GM19397 (cell line): ENCODE data around the gene CTNND1.
"Not testable (repeated sequence)": the region's sequence is repeated elsewhere in the genome, so short reads cannot be mapped to it uniquely, and the experiment has no call there.

Source experiments
- ATAC-seq: cut with Tn5 transposase; IDR thresholded peaks from one replicate; pipeline ENCODE4 v1.9.1; 2021; ENCODE audit warnings: mild to moderate bottlenecking, moderate library complexity; ENCODE audit not compliant: unreplicated experiment

The CTNND1 gene, protein sequence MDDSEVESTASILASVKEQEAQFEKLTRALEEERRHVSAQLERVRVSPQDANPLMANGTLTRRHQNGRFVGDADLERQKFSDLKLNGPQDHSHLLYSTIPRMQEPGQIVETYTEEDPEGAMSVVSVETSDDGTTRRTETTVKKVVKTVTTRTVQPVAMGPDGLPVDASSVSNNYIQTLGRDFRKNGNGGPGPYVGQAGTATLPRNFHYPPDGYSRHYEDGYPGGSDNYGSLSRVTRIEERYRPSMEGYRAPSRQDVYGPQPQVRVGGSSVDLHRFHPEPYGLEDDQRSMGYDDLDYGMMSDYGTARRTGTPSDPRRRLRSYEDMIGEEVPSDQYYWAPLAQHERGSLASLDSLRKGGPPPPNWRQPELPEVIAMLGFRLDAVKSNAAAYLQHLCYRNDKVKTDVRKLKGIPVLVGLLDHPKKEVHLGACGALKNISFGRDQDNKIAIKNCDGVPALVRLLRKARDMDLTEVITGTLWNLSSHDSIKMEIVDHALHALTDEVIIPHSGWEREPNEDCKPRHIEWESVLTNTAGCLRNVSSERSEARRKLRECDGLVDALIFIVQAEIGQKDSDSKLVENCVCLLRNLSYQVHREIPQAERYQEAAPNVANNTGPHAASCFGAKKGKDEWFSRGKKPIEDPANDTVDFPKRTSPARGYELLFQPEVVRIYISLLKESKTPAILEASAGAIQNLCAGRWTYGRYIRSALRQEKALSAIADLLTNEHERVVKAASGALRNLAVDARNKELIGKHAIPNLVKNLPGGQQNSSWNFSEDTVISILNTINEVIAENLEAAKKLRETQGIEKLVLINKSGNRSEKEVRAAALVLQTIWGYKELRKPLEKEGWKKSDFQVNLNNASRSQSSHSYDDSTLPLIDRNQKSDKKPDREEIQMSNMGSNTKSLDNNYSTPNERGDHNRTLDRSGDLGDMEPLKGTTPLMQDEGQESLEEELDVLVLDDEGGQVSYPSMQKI

DNA sequence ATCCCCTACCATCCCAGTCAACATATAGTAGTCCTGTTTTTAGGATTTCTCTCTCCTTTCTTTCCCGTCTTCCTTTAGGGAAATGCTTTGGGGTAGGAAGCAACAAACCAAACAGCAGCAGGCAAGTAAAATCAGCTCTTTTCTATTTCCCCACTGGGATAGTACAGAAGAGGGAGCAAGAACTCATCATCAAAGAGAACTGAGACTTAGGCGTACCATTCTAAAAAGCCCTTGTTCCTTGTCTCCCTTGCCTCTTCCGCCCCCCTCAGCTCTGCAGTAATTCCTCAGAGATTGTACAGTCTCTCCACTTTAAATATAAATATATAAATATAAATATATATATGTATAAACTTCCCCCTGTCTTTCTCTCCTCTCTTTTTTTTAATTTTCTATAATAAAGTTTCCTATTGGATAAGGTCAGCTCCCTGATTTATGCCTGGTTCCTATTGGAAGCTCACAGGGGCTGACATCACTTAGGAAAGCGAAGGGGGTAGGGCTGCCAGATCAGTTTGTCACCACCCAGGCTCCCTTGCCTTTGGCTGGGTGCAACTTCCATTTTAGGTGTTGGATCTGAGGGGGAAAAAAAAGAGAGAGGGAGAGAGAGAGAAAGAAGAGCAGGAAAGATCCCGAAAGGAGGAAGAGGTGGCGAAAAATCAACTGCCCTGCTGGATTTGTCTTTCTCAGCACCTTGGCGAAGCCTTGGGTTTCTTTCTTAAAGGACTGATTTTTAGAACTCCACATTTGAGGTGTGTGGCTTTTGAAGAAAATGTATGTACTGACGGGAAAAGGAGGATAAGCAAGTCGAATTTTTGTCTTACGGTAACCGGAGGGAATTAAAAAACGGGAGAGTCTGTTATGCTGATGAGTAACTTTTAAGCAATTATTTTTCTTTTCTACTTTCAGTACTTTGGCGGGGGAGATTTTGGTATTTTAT is at the start of gene CTNND1:
Gene CTNND1 (plus strand): TSS at position 502 of the 934 bp plus-strand sequence. CDS start 29,677 bp downstream, outside the sequence.
- peak; percentile 65 for ATAC-seq

DNA sequence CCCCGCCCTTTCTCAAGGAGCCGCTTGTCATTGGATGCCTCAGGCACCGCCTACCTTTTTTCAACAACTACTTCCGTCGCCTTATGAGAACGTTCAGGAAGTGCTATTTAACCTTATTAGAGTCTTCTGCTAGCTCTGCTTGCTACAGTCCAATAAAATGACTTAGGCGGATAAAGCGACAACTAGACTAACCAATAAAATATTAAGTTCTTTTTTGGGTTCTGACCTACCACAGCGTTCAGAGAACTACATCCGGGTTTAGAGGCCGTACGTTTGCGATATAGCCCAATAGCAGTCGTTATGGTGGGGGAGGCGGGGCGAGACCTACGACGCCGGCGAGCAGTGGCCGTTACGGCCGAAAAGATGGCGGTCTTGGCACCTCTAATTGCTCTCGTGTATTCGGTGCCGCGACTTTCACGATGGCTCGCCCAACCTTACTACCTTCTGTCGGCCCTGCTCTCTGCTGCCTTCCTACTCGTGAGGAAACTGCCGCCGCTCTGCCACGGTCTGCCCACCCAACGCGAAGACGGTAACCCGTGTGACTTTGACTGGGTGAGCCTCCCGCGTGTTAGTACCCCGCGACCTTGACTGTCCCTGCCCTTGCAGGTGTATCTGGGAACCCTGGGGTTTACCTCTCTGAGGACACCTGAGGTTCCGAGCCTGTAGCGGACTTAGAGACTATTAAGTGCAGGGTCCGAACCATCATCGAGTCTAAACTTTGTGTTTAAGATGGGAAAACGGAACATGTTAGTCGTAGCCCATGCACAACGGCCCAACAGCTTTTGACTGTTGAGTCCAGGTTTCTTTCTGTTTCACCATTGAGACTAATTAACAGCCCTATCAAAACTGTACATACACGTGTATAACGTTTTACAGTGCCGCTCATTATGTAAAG is 49.1 kb upstream of the CTNND1 start, which contains the start of gene TMX2:
Gene TMX2 (plus strand): TSS at position 338 of the 895 bp plus-strand sequence. CDS start 26 bp downstream, at position 364.
- peak; percentile 90 for ATAC-seq

DNA sequence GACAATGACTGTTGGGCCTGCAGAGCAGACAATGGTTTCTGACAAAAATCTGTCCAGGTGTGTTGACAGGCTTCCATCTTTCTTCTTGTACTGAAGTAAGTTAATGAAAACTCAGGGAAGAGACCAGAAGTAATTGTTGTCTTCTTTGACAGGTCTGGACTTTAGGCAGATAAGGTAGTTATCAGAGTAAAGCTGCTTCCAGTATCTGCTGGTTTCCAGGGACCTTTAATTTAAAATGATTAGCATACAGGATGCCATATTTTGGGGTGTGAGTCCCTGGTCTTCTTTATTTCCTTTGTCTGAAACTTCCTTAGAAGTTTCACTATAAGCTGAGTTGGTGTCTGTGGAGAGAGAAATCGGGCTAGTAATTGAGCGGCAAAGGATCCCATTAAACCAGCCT is 47.8 kb upstream of the CTNND1 start:
- ATAC-seq = no peak

DNA sequence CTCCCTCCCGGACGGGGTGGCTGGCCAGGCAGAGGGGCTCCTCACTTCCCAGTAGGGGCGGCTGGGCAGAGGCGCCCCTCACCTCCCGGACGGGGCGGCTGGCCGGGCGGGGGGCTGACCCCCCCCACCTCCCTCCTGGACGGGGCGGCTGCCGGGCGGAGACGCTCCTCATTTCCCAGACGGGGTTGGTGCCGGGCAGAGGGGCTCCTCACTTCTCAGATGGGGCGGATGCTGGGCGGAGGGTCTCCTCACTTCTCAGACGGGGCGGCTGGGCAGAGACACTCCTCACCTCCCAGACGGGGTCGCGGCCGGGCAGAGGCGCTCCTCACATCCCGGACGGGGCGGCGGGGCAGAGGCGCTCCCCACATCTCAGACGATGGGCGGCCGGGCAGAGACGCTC is 44.9 kb upstream of the CTNND1 start:
- not testable (repeated sequence) for ATAC-seq

DNA sequence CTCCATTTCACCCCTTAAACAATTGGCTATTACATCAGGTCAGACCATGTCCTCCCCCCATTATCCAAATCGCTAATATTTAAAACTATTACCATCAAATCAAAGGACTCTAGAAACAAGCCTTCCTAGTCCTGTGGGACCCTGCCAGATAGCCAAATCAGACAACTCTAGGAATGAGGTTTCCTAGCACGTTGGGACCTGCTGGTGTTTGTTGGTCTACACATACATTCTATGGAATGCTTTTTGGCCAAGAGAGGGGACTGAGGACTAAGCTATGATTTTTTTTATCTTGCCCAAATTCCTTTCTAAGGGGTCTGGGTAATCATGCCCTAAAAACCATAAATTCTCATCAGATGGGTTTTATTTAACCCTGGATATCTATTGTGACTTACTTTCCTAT is 34.4 kb upstream of the CTNND1 start:
- no peak for ATAC-seq

DNA sequence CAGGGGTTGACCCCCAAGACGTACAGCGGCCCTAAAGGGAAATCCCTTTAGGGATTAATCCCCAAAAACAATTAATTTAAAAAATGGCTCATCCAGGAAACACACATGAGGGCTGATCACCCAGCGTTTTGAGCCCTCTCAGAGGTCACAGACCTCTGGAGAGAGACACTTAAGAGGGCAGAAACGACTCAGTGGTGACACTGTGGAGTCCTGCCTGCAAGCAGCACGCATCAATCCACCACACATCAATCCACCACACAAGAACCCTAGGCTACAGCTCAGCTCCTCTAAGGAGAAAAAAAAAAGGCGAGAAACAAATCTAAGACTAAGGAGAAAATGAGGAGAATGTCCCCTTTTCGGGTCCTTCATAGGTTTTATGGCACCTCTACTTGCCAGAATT is 32.8 kb upstream of the CTNND1 start:
- no peak for ATAC-seq

GRCh38 chr11:57729479-57729878 is 32.1 kb upstream of the CTNND1 start:
- ATAC-seq = no peak

DNA sequence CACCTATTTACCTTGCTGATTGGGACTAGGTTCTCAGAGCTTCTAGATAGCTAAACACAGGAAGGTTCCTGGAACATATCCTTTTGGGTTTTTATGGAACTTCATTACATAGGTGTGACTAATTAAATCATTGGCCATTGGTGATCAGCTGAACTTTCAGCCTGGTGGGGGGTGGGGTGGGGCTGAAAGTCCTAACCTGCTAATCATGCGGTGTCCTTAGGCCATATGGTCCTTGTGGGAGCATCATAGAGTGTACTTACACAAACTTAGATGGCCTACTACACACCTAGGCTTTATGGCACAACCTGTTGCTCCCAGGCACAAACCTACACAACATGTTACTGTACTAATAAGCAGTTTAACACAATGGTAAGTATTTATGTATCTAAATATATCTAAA is 28.9 kb upstream of the CTNND1 start:
- no peak for ATAC-seq

DNA sequence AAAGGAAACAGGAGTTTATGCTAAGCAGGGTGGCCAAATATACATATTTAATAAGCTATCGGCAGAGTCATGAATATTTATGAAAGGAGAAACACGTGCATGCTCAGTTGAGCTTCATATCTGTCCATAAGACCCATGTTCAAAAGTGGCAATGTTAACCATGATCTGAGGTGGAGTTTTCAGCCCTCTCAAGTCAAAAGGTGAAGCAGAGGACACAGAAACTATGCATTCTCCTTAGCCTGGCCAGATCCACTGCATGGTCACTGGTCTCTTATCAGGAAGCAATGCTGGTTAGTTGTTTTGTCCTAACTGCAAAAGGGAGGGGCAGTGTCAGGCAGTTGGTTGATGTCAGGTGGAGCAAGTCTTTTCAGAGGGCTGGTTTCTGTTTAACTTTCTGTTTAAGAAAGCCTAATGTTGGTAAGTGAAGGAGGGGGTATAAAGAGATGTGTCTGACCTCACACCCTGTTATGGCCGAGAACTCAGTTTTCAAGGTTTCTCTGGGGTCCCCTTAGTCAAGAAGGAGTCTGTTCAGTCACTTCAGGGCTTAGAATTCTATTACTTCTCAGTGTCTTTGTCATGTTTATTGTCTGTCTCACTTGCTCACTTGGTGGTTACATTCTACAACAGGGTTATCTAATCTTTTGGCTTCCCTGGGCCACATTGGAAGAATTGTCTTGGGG is 25.8 kb upstream of the CTNND1 start:
- no peak for ATAC-seq

GRCh38 chr11:57741132-57742086 is 20.2 kb upstream of the CTNND1 start, which contains the start of gene SELENOH:
SELENOH (plus strand) TSS chr11:57741491; CDS start chr11:57741596, 105 bp downstream.
- ATAC-seq = peak; percentile 90

DNA sequence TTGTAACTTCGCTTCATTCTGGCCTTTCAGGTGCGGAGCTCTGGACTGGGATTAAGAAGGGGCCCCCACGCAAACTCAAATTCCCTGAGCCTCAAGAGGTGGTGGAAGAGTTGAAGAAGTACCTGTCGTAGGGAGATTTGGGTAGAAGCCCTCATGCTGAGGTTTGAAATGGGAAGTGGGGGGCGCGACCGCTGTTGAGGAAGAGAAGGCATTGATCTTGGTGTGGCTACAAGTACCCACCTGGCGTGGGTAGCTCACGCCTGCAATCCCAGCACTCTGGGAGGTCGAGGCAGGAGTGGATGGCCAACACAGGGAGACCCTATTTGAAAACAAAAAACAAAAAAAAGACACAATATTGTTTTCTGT is 19.5 kb upstream of the CTNND1 start:
- ATAC-seq = no peak

- no peak for ATAC-seq
Measured at GRCh38 chr11:57744357-57744756, 17.2 kb upstream of the CTNND1 start.

DNA sequence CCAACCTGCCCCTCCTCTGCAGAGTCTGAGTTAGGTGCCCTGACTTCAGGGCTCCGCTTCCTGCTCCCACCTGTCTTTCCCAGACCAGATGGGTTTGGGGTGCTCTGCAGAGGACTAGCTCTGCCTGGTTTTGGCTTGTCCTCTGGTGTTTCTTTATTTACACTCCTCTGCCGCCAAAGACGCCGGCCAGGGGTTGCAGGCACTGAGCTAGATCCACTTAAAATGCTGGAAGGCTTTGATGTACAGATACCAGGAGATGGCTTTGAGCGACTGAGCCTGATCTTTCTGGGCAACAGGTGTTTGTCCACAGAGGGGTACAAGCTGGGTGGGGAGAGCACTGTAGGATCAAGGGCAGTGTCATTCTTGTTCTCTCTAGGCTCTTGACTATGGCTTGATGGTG is 16.4 kb upstream of the CTNND1 start:
- ATAC-seq = no peak

- ATAC-seq = no peak
Measured at GRCh38 chr11:57746920-57747319, 14.7 kb upstream of the CTNND1 start.

DNA sequence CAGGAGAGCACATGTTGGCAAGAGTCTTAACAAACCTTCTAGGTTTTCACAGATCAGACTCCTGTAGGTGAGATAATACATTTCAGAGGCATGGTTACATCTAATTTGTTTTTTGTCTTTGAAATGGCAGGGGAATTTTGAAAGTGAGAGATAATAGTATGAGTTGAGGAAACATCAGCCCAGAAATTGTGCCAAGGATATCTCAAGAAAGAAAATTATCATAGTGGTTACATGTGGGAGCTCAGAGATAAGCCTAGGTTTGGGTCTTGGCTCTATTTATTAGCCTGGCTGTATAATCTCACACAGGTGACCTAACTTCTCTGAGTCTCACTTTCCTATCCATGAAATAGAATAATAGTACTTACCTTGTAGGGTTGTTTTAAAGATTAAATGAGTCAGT is 10.4 kb upstream of the CTNND1 start:
- ATAC-seq = no peak

DNA sequence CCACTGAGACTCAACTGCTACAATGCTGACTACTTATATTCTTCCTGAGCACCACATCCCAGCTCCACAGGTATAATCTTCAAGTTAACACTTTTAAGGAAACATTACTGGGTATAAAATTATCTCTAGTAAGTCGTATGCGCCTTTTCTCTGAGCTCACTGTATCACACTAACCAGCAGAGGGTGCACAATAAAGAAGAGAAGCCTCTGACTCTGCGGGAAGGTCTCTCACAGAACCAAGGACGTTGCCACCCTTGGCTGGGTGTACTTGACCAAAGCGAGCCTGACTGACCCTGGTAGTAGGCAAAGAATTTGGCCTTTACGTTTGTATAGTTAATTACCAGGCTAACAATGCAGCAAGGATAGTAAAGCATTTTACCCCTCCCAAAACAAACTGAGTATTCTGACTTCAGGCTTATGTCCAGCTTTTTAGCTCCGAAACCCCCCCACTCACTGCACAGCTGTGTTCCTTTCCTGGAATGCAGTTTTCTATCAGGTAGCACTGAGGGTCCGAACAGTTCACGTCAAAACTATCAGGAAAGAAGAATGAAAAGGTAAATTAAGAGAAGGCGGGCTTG is 9.8 kb upstream of the CTNND1 start, which contains the start of gene BTBD18:
Gene BTBD18 (minus strand): TSS at position 144 of the 578 bp plus-strand sequence. CDS start 631 bp downstream, outside the sequence.
- no peak for ATAC-seq

GRCh38 chr11:57752954-57753353 is 8.6 kb upstream of the CTNND1 start:
- ATAC-seq = no peak
